PFSK-1 (cell line): ENCODE results near the gene SDF2L1.

ENCODE experiments used
- FOXP2 ChIP-seq: optimal IDR thresholded peaks from 2 replicates; pipeline ENCODE3; 2011; ENCODE audit warnings: borderline replicate concordance, control low read depth, inconsistent platforms; ENCODE audit not compliant: insufficient read depth; ENCODE audit errors: extremely low read length, extremely low read depth
- POLR2AphosphoS5 ChIP-seq: IDR thresholded peaks from 2 replicates; pipeline ENCODE4 v1.6.1; 2012; ENCODE audit warnings: low read depth, mild to moderate bottlenecking, control low read depth, low read length, moderate library complexity
- REST ChIP-seq, 2 experiments: IDR thresholded peaks; 2 replicates each; pipeline versions ENCODE4 v1.6.1 to v1.8.0; 2011 to 2012; ENCODE audit warnings: low read depth in 2 of 2, low read length in 2 of 2, control low read depth in 1 of 2, inconsistent platforms in 1 of 2, mild to moderate bottlenecking in 1 of 2, moderate library complexity in 1 of 2; ENCODE audit not compliant: insufficient read depth in 1 of 2
- SIN3A ChIP-seq: IDR thresholded peaks from 2 replicates; pipeline ENCODE4 v1.6.1; 2012; ENCODE audit warnings: mild to moderate bottlenecking, low read length, moderate library complexity, borderline replicate concordance; ENCODE audit not compliant: insufficient read depth
- TAF1 ChIP-seq: IDR thresholded peaks from 2 replicates; pipeline ENCODE4 v1.6.1; 2012; ENCODE audit warnings: low read length, control low read depth, borderline replicate concordance; ENCODE audit not compliant: insufficient read depth

DNA sequence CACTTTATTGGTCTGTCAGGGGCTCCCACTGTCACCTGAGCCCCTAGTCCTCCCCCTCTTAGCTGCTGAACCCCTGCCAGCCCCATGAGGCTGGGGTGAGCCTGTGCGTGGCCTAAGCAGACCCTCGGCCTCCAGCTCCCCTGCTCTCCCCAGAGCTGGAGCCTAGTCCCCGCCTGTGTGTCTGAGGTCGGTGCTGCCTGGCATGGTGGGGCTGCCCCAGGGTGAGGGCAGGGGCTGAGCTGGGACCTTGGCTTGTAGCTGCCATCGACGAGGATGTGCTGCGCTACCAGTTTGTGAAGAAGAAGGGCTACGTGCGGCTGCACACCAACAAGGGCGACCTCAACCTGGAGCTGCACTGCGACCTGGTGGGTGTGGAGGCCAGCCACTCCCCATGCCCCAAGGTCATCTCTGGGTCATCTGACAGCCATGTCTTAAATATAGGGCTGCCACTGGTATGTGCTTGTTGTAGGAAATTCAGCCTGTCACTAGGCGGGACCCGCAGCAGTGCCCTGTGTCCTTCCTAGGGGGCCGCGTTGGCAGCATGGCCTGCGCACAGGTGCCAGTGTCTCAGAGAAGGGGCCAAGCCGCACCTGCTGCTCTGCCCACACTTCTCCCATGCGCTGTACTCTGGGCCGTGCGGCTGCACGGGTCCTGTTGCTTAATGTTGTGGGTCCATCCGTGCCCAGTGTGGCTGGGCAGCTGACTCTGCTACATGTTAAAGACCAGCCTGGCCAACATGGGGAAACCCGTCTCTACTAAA lies 44.7 kb downstream of the SDF2L1 start:
- TF ChIP-seq REST (IDR thresholded peaks at IDR 0.05; ENCODE audit: insufficient read depth in 1 of 2, low read depth in 2 of 2, low read length in 2 of 2): no peak
- TF ChIP-seq POLR2AphosphoS5: no peak
- TF ChIP-seq SIN3A: no peak
- TF ChIP-seq TAF1: no peak
- no peak for TF ChIP-seq FOXP2
